Measurements from ENCODE around the gene LONRF2.

DNA sequence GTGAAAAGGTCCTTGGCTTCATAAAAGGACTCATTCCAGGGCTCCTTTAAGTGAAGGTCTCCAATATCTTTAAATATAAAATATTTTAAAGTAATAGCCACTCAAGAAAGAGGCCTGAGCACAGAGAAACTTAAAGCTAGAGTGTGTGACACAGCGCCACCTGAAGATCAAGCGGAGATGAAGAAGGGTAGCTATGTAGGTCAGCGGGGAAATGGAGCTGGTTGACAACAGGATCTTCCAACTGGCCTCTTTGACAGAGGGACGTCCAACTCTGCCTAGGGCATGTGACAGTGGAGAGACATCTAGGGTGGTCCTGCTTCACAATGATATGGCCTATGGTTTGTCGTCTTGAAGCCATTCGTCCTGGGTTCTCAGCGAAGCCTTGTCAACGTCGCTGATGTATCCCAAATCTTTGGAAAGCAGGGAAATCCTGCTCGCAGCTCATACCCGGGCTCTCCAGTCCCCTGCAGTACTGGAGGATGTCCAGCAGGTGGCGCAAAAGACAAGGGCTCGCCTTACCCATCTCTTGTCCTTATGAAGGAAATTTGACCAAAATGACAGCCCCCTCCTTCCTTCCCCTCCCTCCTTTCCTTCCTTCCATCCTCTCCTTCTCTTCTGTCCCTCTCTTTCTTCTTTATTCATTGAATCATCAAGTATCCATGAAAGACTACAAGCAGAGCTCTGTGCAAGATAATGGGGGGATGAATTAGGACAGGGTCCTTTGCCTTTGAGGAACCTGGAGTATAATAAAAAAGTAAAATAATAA lies 59.6 kb downstream of the LONRF2 start:
- TF ChIP-seq POLR2A (IDR thresholded peaks at IDR 0.05), result no peak
- TF ChIP-seq, protein P1, sequence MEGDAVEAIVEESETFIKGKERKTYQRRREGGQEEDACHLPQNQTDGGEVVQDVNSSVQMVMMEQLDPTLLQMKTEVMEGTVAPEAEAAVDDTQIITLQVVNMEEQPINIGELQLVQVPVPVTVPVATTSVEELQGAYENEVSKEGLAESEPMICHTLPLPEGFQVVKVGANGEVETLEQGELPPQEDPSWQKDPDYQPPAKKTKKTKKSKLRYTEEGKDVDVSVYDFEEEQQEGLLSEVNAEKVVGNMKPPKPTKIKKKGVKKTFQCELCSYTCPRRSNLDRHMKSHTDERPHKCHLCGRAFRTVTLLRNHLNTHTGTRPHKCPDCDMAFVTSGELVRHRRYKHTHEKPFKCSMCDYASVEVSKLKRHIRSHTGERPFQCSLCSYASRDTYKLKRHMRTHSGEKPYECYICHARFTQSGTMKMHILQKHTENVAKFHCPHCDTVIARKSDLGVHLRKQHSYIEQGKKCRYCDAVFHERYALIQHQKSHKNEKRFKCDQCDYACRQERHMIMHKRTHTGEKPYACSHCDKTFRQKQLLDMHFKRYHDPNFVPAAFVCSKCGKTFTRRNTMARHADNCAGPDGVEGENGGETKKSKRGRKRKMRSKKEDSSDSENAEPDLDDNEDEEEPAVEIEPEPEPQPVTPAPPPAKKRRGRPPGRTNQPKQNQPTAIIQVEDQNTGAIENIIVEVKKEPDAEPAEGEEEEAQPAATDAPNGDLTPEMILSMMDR (IDR thresholded peaks at IDR 0.05), result peak; percentile 86 to 97 (median 91)
- TF ChIP-seq EP300 (IDR thresholded peaks at IDR 0.05), result no peak

Measured in tibial nerve (tissue), 4 donors.